UCSD-AML1 (cell line): ENCODE results near the gene TMEM101.
"Not testable (repeated sequence)": the region's sequence is repeated elsewhere in the genome, so short reads cannot be mapped to it uniquely, and the experiment has no call there.

Experiments used
- DNase-seq: peaks from one replicate; lab custom pipeline; 2025; ENCODE audit not compliant: unreplicated experiment; lab: John Stamatoyannopoulos, UW

The TMEM101 gene

GRCh38 chr17:44024271-44024663 lies 9.5 kb upstream of the TMEM101 start:
- DNase-seq, result no peak

- DNase-seq, result no peak
Observed at GRCh38 chr17:44023545-44024270, 8.9 kb upstream of the TMEM101 start.

GRCh38 chr17:44022246-44022645 lies 7.5 kb upstream of the TMEM101 start:
- no peak for DNase-seq

- not testable (repeated sequence) for DNase-seq
Observed at GRCh38 chr17:44021227-44021626, 6.5 kb upstream of the TMEM101 start.

GRCh38 chr17:44014133-44014436 lies 678 bp downstream of the TMEM101 start:
- no peak for DNase-seq

- DNase-seq, result no peak
Observed at GRCh38 chr17:44012874-44013273, 1.9 kb downstream of the TMEM101 start.

GRCh38 chr17:44012391-44012790 lies 2.4 kb downstream of the TMEM101 start:
- no peak for DNase-seq

- DNase-seq, result no peak
Observed at GRCh38 chr17:44011876-44012275, 2.9 kb downstream of the TMEM101 start.

GRCh38 chr17:44010966-44011647 lies 3.7 kb downstream of the TMEM101 start:
- DNase-seq, result no peak

GRCh38 chr17:44008205-44008909 lies 6.4 kb downstream of the TMEM101 start:
- DNase-seq, result no peak

GRCh38 chr17:44007346-44008204 lies 7.2 kb downstream of the TMEM101 start:
- no peak for DNase-seq

- DNase-seq, result peak; percentile 96
Observed at GRCh38 chr17:44006598-44007345, 8.0 kb downstream of the TMEM101 start.

GRCh38 chr17:44006272-44006597 lies 8.5 kb downstream of the TMEM101 start:
- no peak for DNase-seq

- DNase-seq, result no peak
Observed at GRCh38 chr17:44005527-44006271, 9.1 kb downstream of the TMEM101 start.

GRCh38 chr17:44004761-44005526 lies 9.8 kb downstream of the TMEM101 start:
- no peak for DNase-seq

- DNase-seq, result no peak
Observed at GRCh38 chr17:44004077-44004760, 10.5 kb downstream of the TMEM101 start, which contains the start of gene NAGS. TSS of gene NAGS (plus strand) at chr17:44004622. CDS start at chr17:44004664, 42 bp downstream.

GRCh38 chr17:44002141-44002848 lies 12.5 kb downstream of the TMEM101 start:
- DNase-seq, result no peak

- no peak for DNase-seq
Observed at GRCh38 chr17:44001461-44001920, 13.3 kb downstream of the TMEM101 start.
